ENCODE measurements around the gene DPM3. TPM values are rescaled to one million over a fixed set of nuclear protein-coding genes. Genes with fewer than 3 reads are reported as not detected.

Gene DPM3
- total and polyA plus RNA-seq, 2 of the 13 experiments (the other 11 are each of a cell fraction or from before 2014, with no cell fraction given) = 23.2 to 53.4 TPM

GRCh38 chr1:155126556-155127104, 13.7 kb downstream of the DPM3 start (continued):
- TF ChIP-seq ZNF75D (CRISPR knock-in tag; IDR thresholded peaks at IDR 0.05; ENCODE audit: borderline replicate concordance) (no peak), NFE2L1 (CRISPR knock-in tag; IDR thresholded peaks at IDR 0.05; ENCODE audit: borderline replicate concordance) (no peak), HHEX (CRISPR knock-in tag; IDR thresholded peaks at IDR 0.05) (no peak), TMF1 (CRISPR knock-in tag; IDR thresholded peaks at IDR 0.05; ENCODE audit: low read depth) (no peak), ZMAT5 (CRISPR knock-in tag; IDR thresholded peaks at IDR 0.05; ENCODE audit: borderline replicate concordance, low read depth) (0 out of 2 replicates have a peak, but pooled peaks have one; percentile 5), RFX1 (IDR thresholded peaks at IDR 0.05) (no peak), KAT2B (IDR thresholded peaks at IDR 0.05; ENCODE audit: borderline replicate concordance, low read depth, low read length) (no peak), SIX4 (CRISPR knock-in tag; IDR thresholded peaks at IDR 0.05) (no peak), ZNF230 (CRISPR knock-in tag; IDR thresholded peaks at IDR 0.05) (peak; percentile 94; the same call in 1 of the 2 replicates), ZNF225 (CRISPR knock-in tag; IDR thresholded peaks at IDR 0.05) (no peak), MLXIP (CRISPR knock-in tag; IDR thresholded peaks at IDR 0.05; ENCODE audit: borderline replicate concordance) (no peak), SALL2 (CRISPR knock-in tag; IDR thresholded peaks at IDR 0.05) (no peak), ZNF652 (CRISPR knock-in tag; IDR thresholded peaks at IDR 0.05; ENCODE audit: borderline replicate concordance, low read depth) (no peak), PAF1 (CRISPR knock-in tag; IDR thresholded peaks at IDR 0.05) (peak; percentile 85), SRSF1 (optimal IDR thresholded peaks at IDR 0.05; ENCODE audit: low read depth, low read length) (no peak), MAFK (conservative IDR thresholded peaks at IDR 0.05 in 1 of 2, IDR thresholded peaks at IDR 0.05 in 1 of 2; ENCODE audit: low read length in 2 of 2) (no peak), PATZ1 (CRISPR knock-in tag; IDR thresholded peaks at IDR 0.05) (peak; percentile 75; the same call in 1 of the 2 replicates), ZKSCAN1 (IDR thresholded peaks at IDR 0.05; ENCODE audit: low read length) (no peak), CCAR2 (optimal IDR thresholded peaks at IDR 0.05; ENCODE audit: low read depth, low read length) (no peak)
- TF ChIP-seq, protein P1, sequence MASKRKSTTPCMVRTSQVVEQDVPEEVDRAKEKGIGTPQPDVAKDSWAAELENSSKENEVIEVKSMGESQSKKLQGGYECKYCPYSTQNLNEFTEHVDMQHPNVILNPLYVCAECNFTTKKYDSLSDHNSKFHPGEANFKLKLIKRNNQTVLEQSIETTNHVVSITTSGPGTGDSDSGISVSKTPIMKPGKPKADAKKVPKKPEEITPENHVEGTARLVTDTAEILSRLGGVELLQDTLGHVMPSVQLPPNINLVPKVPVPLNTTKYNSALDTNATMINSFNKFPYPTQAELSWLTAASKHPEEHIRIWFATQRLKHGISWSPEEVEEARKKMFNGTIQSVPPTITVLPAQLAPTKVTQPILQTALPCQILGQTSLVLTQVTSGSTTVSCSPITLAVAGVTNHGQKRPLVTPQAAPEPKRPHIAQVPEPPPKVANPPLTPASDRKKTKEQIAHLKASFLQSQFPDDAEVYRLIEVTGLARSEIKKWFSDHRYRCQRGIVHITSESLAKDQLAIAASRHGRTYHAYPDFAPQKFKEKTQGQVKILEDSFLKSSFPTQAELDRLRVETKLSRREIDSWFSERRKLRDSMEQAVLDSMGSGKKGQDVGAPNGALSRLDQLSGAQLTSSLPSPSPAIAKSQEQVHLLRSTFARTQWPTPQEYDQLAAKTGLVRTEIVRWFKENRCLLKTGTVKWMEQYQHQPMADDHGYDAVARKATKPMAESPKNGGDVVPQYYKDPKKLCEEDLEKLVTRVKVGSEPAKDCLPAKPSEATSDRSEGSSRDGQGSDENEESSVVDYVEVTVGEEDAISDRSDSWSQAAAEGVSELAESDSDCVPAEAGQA (IDR thresholded peaks at IDR 0.05; ENCODE audit: low read depth) = no peak
- TF ChIP-seq, protein P1 (CRISPR knock-in tag; IDR thresholded peaks at IDR 0.05; ENCODE audit: borderline replicate concordance) = no peak
